NCI-H1436 treated with DMSO at 0.1 percent for 48 hours (cell line): ENCODE results near the gene TK1.

Experiments used
- DNase-seq: peaks from one replicate; lab custom pipeline; 2025; lab: John Stamatoyannopoulos, UW

The TK1 gene

GRCh38 chr17:78133971-78134898 is 52.6 kb downstream of the TK1 start:
- peak; percentile 46 for DNase-seq

GRCh38 chr17:78133179-78133951 is 53.5 kb downstream of the TK1 start:
- no peak for DNase-seq

- DNase-seq, result no peak
Measured at GRCh38 chr17:78132767-78133178, 54.1 kb downstream of the TK1 start.

GRCh38 chr17:78132084-78132676 is 54.7 kb downstream of the TK1 start:
- no peak for DNase-seq

- DNase-seq, result no peak
Measured at GRCh38 chr17:78131172-78132083, 55.4 kb downstream of the TK1 start.

- DNase-seq, result no peak
Measured at GRCh38 chr17:78130437-78131101, 56.3 kb downstream of the TK1 start, which contains the start of gene TMC8. TSS of gene TMC8 (plus strand) at chr17:78130771. CDS start at chr17:78131589, 818 bp downstream.

- DNase-seq, result no peak
Measured at GRCh38 chr17:78130090-78130436, 56.8 kb downstream of the TK1 start.

- no peak for DNase-seq
Measured at GRCh38 chr17:78129351-78130089, 57.3 kb downstream of the TK1 start.

GRCh38 chr17:78128551-78129350 is 58.1 kb downstream of the TK1 start, which contains the start of gene TMC6:
TSS of gene TMC6 (minus strand) at chr17:78128755. CDS start at chr17:78126832, 1,923 bp downstream.
- no peak for DNase-seq

GRCh38 chr17:78127888-78128550 is 58.8 kb downstream of the TK1 start:
- no peak for DNase-seq

- no peak for DNase-seq
Measured at GRCh38 chr17:78127239-78127887, 59.5 kb downstream of the TK1 start.

GRCh38 chr17:78126895-78127238 is 60.0 kb downstream of the TK1 start:
- no peak for DNase-seq

- no peak for DNase-seq
Measured at GRCh38 chr17:78125976-78126894, 60.6 kb downstream of the TK1 start.

- no peak for DNase-seq
Measured at GRCh38 chr17:78125138-78125913, 61.5 kb downstream of the TK1 start.

GRCh38 chr17:78124836-78125137 is 62.1 kb downstream of the TK1 start:
- no peak for DNase-seq
